MG63 (cell line): ENCODE results near the gene C11orf86. TPM values are rescaled to one million over a fixed set of nuclear protein-coding genes. Genes with fewer than 3 reads are reported as not detected.
"Not testable (repeated sequence)": the region's sequence is repeated elsewhere in the genome, so short reads cannot be mapped to it uniquely, and the experiment has no call there.

Experiments used
- DNase-seq: peaks from one replicate; pipeline ENCODE4 v3.0.0-alpha.2; 2020
- H3K27me3 ChIP-seq: fragments of 250-450 bp; sonication (Bioruptor Pico); 2 replicates; pipeline ENCODE4 v1.5.1; 2020; ENCODE audit warnings: mild to moderate bottlenecking, moderate library complexity
- H3K36me3 ChIP-seq: fragments of 250-450 bp; sonication (Bioruptor Pico); 2 replicates; pipeline ENCODE4 v1.5.1; 2020; ENCODE audit warnings: mild to moderate bottlenecking, moderate library complexity
- H3K4me3 ChIP-seq: fragments of 250-450 bp; sonication (Bioruptor Pico); 2 replicates; pipeline ENCODE4 v1.5.1; 2020; ENCODE audit warnings: mild to moderate bottlenecking, moderate library complexity
- H3K9me3 ChIP-seq: fragments of 250-450 bp; sonication (Bioruptor Pico); 2 replicates; pipeline ENCODE4 v1.5.1; 2020; ENCODE audit warnings: mild to moderate bottlenecking, moderate library complexity
- total RNA-seq: library from RNA; depleted of rRNA; stranded (reverse); fragments of >200 nt; shearing (Covaris generic); gene quantifications from 2 replicates; pipeline ENCODE4 v1.2.3, GENCODE V29; 2014; ENCODE audit warnings: low replicate concordance

The C11orf86 gene
- total RNA-seq, 1 experiment from 2014 or later = 0.59 TPM

DNA sequence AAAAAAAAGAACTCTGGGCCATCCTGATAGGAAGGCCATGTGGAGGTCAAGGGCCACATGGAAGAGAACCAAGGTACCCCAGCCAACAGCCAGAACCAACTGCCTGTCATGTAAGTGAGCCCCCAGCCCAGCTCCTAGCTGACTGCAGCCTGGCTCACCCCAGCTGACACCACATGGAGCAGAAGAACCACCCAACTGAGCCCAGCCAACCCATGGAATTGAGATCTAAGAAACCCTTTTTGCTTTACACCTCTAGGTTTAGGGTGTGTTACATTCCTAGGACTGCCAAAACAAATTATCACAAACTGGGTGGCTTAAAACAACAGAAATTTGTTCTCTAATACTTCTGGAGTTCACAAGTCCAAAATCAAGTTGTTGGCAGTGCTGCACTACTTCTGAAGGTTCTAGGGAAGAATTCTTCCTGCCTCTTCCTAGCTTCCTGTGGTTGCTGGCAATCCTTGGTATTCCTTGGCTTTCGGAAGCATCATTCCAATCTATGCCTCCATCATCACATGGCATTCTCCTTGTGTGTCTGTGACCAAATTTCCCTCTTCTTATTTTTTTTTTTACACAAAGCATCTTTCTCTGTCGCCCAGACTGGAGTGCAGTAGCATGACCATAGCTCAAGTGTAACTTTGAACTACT is 4.4 kb downstream of the C11orf86 start:
- H3K27me3 ChIP-seq = no peaks in the 10 kb centered on the region
- no peak overlapping the region for H3K4me3 ChIP-seq
- peaks cover 10% of the 10 kb centered on the region for H3K9me3 ChIP-seq
- DNase-seq = peak; percentile 68
- no peaks in the 10 kb centered on the region for H3K36me3 ChIP-seq

DNA sequence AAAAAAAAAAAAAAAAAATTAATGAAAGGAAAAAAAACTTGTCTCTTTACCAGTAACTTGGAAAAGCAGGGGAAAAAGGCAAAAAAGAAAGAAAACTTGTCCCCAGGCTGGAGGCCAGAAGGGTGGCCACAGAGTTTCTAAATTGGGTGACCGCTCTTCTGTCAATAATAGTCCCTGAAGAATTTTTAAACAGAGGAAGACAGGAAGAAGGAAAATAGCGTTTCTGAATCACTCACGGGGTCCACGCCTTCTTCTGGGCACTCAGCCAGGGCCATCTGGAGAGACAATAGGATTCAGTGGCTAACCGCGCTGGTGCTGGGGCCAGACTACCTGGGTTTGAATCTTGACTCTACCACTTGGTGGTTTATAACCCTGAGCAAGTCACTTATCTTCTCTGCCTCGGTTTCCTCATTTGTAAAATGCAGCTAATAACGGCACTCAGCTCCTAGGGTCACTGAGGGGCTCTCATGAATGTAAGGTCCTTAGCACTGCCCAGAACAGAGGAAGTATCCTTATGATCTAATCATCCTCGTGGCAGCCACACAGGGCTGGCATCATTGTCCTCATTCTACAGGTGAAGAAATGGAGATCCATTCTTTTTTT is 7.0 kb downstream of the C11orf86 start:
- Histone ChIP-seq H3K4me3 (no peak overlapping the region), H3K27me3 (no peaks in the 10 kb centered on the region), H3K36me3 (no peaks in the 10 kb centered on the region), H3K9me3 (peaks cover 10% of the 10 kb centered on the region)
- peak; percentile 92 for DNase-seq

DNA sequence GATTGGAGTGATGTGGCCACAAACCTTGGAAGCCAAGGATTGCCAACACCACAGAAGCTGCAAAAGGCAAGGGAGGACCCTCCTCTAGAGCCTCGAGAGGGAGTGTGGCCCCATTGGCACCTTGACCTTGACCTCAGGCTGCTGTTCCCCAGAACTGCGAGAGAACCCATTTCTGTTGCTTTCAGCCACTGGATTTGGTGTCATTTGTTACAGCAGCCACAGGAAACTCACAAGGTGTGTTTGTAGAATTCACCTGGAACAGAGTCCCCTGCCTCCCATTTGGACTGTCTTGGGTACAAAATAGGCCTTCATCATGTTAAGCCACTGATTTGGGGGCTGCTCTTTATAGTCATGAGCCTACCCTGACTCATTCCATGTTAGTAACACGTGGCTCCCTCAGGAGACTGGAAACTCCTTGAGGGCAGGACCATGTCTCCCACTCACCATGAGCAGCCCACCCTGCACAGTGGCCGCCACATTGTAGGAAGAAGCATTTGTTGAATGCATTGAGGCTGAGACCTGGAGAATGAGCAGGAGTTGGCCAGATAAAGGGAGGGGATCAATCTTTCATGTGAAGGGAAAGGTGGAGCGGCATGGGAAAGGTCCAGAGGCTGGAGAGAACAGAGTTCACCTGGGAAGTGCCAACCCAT is 8.3 kb downstream of the C11orf86 start:
- no peaks in the 10 kb centered on the region for H3K36me3 ChIP-seq
- no peak overlapping the region for H3K4me3 ChIP-seq
- H3K9me3 ChIP-seq = peaks cover 5% of the 10 kb centered on the region; the same call in 1 of the 2 replicates
- no peak for DNase-seq
- no peaks in the 10 kb centered on the region for H3K27me3 ChIP-seq

DNA sequence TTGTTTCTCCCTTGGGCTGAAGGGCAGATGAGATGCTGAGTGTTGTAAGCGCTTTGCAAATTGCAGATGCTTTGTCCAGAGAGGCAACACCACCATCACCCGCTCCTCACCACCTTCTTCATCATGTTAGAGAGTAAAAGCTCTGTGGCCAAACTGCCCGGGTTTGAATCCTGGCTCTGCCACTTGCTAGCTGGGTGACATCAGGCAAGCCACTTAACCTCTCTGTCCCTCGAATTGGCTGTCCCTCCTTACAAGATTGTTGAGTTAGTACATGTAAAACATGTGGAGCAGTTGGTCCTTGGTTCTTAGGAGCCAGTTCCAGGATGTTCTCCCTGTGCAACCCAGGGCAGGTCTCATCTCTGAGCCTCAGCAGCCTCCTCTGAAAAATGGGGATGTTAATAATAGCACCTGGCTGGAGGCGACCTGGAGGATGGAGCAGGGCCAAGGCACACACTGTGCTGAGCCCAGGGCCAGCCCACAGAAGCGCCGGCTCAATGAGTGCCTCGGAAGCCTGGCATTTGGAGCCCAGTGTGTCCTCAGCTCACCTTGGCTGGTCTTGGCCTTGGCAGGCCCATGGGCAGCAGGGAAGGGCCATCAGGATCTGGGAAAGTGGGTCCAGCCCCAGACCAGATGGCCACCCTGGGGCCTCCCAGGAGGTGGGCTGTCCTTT is 10.5 kb downstream of the C11orf86 start:
- Histone ChIP-seq H3K9me3 (no peaks in the 10 kb centered on the region), H3K36me3 (no peaks in the 10 kb centered on the region), H3K27me3 (no peaks in the 10 kb centered on the region), H3K4me3 (no peak overlapping the region)
- DNase-seq = no peak

DNA sequence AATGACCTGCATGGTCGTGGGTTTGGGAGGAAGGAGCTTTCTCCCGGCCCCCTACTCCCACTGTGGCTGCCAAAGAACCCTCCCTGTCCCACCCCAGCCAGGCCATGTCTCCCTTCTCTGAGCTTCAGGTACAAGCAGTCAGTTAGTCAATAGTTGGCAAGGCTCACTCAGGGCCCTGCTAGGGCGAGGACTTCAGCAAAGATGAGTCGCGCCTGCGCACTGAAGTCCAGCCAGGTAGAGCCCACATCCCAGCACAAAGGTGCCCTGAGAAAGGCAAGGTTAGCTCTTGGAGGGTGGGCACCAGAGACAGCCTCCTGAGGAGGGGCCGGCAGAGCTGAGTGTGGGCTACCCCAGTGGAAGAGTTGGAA is 11.1 kb downstream of the C11orf86 start:
- Histone ChIP-seq H3K27me3 (no peaks in the 10 kb centered on the region), H3K4me3 (no peak overlapping the region), H3K9me3 (no peaks in the 10 kb centered on the region), H3K36me3 (no peaks in the 10 kb centered on the region)
- DNase-seq = no peak

DNA sequence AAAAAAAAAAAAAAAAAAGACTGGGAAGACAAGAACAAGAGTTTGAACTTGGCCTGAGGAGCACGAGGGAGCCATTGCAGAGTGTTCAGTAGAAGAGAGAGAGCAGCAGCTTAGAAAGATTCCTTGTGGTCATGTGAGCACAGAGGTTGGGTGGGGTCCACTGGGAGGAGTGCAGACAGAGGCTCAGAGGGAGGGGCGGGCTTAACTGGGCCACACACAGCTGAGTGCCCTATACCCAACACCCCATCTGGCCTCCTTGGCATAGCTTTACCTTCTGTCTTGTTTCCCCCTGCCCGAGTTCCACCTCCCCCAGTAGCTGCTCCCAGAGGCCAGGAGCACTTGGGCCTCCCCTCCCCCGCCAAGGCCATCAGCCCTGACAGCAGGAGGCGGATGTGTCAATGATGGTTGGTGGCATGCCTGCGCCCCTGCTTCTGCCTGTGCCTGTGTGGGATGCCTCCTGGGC is 12.1 kb downstream of the C11orf86 start:
- no peak for DNase-seq
- no peaks in the 10 kb centered on the region for H3K36me3 ChIP-seq
- no peak overlapping the region for H3K4me3 ChIP-seq
- H3K27me3 ChIP-seq = no peaks in the 10 kb centered on the region
- H3K9me3 ChIP-seq = no peaks in the 10 kb centered on the region

DNA sequence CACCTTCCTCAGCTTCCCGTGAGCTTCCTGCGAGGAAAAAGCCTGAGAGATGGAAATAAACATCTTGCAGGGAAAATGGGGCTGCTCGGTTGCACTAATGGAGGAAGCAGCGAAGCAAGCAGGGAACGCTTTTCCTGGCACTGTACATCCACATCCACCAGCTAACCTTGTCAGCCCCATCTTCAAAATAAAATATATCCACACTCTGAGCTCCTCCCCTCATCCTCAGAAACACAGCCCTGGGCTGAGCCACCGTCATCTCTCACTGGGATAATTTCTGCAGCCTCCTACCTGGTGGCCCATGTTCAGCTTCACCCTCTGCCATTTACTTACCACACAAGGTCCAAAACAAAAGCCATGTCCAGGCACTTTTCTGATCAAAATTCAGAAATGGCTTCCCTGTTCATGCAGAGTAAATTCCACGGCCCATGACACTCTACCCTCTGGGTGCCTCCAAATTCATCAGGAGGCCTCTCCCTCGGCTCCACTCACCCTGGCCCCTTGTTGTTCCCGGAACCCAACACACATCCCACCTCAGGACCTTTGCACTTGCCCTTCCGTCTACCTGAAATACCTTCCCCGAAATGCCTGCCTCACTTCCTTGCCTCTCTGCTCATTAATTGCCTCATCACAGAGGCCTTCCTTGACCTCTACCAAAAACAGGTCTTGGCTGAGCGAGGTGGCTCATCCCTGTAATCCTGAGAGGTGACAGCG is 13.0 kb downstream of the C11orf86 start:
- Histone ChIP-seq H3K4me3 (no peak overlapping the region), H3K36me3 (no peaks in the 10 kb centered on the region)
- DNase-seq = no peak

DNA sequence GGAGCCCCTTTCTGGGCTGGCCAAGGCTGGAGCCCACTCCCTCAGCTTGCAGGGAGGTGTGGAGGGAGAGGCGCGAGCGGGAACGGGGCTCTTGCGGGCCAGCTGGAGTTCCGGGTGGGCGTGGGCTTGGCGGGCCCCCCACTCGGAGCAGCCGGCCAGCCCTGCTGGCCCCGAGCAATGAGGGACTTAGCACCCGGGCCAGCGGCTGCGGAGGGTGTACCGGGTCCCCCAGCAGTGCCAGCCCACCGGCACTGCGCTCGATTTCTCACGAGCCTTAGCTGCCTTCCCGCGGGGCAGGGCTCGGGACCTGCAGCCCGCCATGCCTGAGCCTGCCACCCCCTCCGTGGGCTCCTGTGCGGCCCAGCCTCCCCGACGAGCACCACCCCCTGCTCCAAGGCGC is 13.6 kb downstream of the C11orf86 start:
- not testable (repeated sequence) for DNase-seq, H3K9me3 ChIP-seq, H3K36me3 ChIP-seq, H3K27me3 ChIP-seq, H3K4me3 ChIP-seq

More for the DNA sequence above, 13.0 kb downstream of the C11orf86 start:
- no peaks in the 10 kb centered on the region for H3K9me3 ChIP-seq
- no peaks in the 10 kb centered on the region for H3K27me3 ChIP-seq

DNA sequence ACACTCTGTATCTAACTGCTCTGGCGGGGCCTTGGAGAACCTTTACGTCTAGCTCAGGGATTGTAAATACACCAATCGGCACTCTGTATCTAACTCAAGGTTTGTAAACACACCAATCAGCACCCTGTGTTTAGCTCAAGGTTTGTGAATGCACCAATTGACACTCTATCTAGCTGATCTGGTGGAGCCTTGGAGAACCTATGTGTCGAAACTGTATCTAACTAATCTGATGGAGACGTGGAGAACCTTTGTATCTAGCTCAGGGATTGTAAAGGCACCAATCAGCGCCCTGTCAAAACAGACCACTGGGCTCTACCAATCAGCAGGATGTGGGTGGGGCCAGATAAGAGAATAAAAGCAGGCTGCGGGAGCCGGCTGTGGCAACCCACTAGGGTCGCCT is 14.3 kb downstream of the C11orf86 start:
- H3K27me3 ChIP-seq, H3K9me3 ChIP-seq, H3K36me3 ChIP-seq, H3K4me3 ChIP-seq, DNase-seq: not testable (repeated sequence)

DNA sequence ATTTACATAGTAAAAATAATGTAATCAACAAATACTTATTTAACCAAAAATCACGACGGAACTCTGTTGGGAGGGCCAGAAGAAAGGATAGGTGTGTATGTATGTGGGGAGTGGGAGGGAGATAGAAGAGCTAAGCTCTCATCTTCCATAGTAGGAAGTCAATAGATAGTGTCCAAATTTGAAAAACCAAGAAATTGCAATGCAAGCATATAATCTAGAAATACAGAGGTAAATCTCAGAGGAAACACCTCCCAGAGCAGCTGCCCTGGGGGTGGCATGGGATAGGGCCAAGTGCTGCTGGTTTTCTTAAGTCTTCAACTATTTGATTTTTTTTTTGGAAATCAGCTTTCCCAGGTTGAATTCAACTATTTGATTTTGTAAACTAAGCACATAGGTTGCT is 16.9 kb downstream of the C11orf86 start:
- Histone ChIP-seq H3K36me3 (no peaks in the 10 kb centered on the region), H3K27me3 (no peaks in the 10 kb centered on the region), H3K9me3 (no peaks in the 10 kb centered on the region), H3K4me3 (no peak overlapping the region)
- DNase-seq = no peak

DNA sequence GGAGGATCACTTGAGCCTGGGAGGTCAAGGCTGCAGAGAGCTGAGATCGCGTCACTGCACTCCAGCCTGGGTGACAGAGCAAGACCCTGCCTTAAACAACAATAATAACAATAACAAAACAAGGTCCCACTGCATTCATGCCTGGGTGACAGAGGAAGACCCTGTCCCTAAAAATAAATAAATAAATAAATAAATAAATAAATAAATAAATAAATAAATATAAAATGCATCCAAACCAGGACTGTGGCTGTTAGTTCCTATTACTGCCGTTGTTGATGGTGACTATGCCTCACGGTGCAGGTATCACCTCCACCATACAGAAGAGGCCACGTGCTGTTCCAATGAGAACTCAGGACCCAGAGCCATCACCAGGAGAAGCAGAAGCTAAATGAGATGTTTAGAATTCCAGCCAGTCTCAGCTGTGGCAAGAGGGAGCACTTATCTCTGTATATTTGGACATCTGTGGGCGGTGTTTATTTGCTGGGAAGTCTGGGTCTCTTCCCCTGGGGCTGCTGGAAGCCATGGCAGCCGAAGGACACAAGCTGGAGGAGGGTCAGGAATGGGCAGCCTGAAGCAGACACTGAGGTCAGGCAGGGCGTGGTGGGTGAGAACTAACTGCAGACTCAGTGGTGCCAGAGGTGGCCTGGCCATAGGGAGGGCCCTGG is 21.6 kb downstream of the C11orf86 start:
- H3K4me3 ChIP-seq = no peak overlapping the region
- H3K27me3 ChIP-seq = no peaks in the 10 kb centered on the region
- no peaks in the 10 kb centered on the region for H3K9me3 ChIP-seq
- H3K36me3 ChIP-seq = no peaks in the 10 kb centered on the region
- peak; percentile 68 for DNase-seq

DNA sequence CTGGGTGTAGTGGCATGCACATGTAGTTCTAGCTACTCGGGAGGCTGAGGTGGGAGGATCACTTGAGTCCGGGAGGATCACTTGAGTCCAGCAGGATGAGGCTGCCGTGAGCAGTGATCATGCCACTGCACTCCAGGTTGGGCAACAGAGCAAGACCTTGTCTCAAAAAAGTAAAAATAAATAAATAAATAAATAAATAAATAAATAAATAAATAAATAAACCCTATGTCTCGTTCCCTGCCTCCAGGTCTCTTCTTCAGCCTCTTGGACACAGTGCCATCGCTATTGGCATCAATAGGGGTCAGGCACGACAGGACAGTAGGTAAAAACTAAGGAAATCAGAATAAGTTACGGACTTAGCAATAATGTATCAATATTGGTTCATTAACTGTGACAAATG is 24.5 kb downstream of the C11orf86 start:
- no peak for DNase-seq
- Histone ChIP-seq H3K27me3 (no peaks in the 10 kb centered on the region), H3K36me3 (no peaks in the 10 kb centered on the region), H3K4me3 (no peak overlapping the region), H3K9me3 (no peaks in the 10 kb centered on the region)

DNA sequence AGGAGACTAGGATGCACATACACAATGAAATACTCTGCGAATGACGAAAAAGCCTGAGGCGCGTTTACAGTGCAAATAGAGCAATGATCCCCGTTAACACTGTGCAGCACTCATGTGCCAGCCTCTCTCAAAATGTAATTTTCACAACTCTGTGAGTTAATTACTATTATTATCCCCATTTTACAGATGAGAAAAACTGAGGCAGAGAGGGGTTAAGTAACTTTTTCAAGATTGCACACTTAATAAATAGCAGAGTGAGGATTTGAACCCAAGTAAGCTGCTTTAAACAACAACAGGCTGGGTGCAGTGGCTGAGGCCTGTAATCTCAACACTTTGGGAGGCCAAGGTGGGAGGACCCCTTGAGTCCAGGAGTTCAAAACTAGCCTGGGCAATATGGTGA is 26.2 kb downstream of the C11orf86 start:
- no peaks in the 10 kb centered on the region for H3K36me3 ChIP-seq
- DNase-seq = no peak
- no peaks in the 10 kb centered on the region for H3K9me3 ChIP-seq
- H3K27me3 ChIP-seq = no peaks in the 10 kb centered on the region
- H3K4me3 ChIP-seq = no peak overlapping the region

DNA sequence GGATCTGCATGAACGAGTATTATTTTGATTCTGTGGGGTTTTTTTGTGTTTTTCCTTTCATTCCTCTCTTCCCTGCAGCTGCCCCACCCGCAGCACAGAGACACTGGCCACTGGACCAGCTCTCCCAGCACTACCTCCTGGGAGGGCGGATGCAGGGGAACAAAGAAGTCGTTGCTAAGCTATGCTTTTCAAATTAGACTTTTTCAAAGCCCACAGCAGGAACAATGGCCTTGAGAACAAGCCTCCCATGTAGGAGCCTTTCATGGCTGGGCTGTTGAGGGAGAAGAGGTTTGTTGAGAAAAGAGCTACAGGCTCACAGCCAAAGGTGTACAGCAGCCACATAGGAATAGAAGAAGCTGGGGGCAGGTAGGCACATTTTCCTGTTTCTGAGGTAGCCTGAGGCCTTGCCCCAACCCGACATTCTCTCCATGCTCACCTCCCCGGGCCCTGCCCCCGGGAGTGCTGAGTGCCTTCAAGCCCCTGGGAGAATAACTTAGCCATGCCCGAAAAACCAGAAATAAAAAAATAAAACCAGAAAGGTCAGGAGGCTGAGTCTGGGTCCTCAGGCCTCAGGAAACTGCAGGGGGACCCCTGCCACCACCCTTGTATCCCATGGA is 27.3 kb downstream of the C11orf86 start:
- no peaks in the 10 kb centered on the region for H3K27me3 ChIP-seq
- no peak overlapping the region for H3K4me3 ChIP-seq
- DNase-seq = no peak
- no peaks in the 10 kb centered on the region for H3K9me3 ChIP-seq
- H3K36me3 ChIP-seq = no peaks in the 10 kb centered on the region

DNA sequence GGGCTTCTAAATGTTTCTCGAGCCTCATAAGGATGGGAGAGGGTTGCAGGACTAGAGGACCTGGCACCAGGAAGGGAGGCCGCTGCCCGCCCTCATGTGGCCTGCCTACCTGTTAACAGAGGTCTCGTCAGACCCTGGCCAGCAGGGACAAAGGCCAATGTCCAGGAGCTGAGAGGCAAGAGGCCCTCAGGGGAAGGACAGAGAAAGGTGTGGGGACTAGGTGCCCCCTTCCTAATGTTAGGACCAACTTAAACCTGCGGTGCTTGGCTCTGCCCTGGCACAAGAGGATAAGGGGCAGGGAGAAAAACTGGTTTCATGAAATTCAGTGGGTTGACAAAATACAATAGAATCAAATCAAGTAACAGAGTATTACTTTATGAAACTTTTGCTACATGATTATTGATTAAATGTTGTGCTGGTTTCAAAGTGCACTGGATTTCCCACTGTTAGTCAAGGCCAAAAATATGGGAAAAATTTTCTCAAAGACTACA is 27.9 kb downstream of the C11orf86 start:
- no peaks in the 10 kb centered on the region for H3K27me3 ChIP-seq
- H3K4me3 ChIP-seq = no peak overlapping the region
- DNase-seq = no peak
- H3K36me3 ChIP-seq = no peaks in the 10 kb centered on the region
- H3K9me3 ChIP-seq = no peaks in the 10 kb centered on the region

DNA sequence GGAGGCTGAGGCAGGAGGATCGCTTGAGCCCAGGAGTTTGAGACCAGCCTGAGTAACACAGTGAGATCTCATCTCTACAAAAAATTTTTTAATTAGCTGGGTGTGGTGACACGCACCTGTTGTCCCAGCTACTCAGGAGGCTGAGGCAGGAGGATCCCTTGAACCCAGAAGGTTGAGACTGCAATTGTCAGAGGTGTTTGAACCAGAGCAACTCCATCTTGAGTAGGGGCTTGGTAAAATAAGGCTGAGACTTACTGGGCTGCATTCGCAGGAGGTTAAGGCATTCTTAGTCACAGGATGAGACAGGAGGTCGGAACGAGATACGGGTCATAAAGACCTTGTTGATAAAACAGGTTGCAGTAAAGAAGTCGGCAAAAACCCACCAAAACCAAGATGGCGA is 30.1 kb downstream of the C11orf86 start:
- not testable (repeated sequence) for H3K36me3 ChIP-seq, H3K9me3 ChIP-seq, H3K27me3 ChIP-seq, H3K4me3 ChIP-seq, DNase-seq
